GM18511 (cell line): Measurements from ENCODE around the gene PRR14.
A peak's percentile ranks its signal among the peaks of the same experiment; 100 is the strongest.
"Not testable (repeated sequence)": the region's sequence is repeated elsewhere in the genome, so short reads cannot be mapped to it uniquely, and the experiment has no call there.

ENCODE experiments used
- ATAC-seq: cut with Tn5 transposase; IDR thresholded peaks from one replicate; pipeline ENCODE4 v1.9.1; 2021; ENCODE audit warnings: mild to moderate bottlenecking, moderate library complexity; ENCODE audit not compliant: unreplicated experiment

The PRR14 gene

DNA sequence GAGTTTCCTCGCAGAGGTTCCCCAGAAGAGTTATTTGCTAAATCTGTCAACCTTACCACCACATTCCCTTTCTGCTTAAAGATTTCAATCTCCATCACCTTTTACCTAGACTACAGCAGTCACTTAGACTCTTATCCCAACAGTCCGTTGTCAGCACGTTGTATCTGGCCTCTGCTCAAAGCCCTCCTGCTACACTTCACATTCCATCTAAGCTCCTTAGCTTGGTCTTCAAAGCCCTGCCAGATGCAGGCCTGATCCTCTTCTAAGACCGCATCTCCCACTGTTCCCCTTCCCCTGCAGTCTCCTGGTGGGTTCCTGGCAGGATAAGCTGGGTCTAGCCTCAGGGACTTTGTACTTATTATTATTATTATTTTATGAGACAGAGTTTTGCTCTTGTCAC, 37.9 kb downstream of the PRR14 start:
- ATAC-seq = no peak

- ATAC-seq = no peak
Measured at GRCh38 chr16:30691907-30692306, 41.1 kb downstream of the PRR14 start.

DNA sequence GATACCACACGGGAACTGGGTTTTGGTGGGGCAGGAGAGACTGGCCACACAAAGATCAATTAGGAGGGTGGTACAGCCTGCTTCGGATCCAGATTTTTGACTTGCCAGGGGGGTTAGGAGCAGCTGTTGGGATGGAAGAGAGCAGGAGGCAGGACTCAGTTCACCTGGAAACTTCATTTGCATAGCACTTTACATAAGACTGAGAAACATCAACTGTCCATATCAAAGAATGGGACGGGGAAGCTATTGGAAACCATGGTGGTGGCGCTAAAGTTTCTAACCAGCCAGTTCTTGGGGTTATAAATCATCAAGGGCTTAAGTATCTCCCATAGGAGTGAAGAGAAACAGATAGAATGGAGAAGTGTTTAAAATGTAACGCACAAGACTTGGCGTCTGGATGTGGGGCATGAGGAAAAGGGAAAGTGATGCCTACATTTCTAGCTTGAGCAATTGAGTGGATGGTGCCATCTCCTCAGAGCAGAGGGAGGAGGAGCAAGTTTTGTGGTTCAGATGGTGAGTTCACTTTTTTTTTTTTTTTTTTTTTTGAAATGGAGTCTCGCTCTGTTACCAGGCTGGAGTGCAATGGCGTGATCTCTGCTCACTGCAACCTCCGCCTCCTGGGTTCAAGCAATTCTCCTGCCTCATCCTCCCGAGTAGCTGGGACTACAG, 41.8 kb downstream of the PRR14 start:
- no peak for ATAC-seq

GRCh38 chr16:30694926-30695693, 44.4 kb downstream of the PRR14 start:
- no peak for ATAC-seq

GRCh38 chr16:30696646-30697045, 45.9 kb downstream of the PRR14 start:
- ATAC-seq = not testable (repeated sequence)

GRCh38 chr16:30697264-30698138, 46.7 kb downstream of the PRR14 start:
- ATAC-seq = peak; percentile 85

DNA sequence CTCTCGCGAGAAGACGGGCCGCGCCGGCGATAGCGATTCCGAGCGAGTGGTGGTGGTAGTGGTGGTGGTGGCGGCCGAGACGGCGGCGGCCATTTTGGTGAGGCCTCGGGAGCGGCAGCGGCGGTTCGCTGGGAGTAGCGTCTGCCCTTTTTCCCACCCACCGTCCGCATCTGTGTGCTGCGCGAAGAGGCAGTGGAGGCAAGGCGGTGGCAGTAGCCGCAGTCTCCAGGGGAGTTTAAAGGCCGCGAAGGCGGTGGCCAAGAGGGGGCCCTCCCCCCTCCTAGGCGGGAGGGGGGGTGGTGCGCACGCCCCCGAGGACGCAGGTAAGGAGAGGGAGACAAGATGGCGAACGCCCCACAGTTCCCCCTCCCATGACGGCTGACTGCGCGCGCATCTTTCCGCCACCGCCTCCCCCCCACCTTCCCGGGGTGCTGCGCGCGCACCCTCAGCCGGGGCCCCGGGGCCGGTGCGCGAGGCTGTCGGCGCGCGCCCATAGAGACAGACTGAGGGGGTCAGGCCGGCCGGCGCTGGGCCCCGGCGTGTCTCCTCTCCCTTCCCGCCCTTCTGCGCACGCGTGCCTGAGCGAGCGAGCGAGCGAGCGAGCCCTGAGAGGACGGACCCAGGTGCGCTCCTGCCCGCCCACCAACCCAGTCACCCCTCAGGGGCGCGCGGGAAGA, 47.5 kb downstream of the PRR14 start:
- peak; percentile 75 for ATAC-seq

DNA sequence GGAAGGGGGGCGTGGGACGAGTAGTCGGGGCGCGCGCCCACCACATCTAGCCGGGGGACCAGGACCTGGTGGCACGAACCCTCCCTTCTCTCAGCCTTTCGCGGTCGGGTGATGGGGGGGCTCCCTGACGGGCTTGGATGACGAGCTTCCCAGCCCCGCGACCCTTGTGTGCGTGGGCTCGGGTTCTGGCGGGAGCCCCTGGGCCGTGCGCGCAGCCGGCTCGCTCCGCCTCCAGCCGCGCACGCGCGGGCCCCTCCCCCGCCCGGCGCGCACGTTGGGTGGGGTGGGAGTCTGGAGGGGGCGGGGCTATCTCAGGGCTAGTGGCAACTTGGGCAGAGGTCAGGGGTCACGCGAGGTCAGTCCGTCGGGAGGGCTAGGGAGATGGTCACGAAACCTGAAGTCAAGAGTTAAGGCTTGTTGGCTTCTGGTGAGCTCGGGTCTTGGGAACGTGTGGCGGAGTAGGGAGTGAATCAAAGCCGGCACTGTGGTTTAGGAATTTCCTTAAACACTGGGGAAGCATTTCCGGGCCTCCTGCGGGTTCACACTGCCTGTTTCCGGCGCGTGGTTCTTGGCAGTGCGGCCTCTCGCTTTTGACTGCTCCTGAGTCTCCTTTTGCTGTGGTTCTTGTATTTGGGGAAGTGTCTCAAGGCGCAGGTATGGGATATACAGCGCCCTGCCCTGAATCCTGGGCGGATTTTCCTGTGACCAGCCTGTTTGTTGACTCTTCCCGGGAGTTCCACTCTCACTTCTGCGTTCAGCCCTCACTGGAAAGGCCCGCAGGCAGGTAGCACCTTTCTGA, 48.3 kb downstream of the PRR14 start, which contains the start of gene SRCAP:
Gene SRCAP, plus strand, starts transcription at position 356 of the 799 bp plus-strand sequence. CDS start 1,654 bp downstream, outside the sequence.
- peak; percentile 40 for ATAC-seq

GRCh38 chr16:30699615-30700099, 48.9 kb downstream of the PRR14 start:
- no peak for ATAC-seq

DNA sequence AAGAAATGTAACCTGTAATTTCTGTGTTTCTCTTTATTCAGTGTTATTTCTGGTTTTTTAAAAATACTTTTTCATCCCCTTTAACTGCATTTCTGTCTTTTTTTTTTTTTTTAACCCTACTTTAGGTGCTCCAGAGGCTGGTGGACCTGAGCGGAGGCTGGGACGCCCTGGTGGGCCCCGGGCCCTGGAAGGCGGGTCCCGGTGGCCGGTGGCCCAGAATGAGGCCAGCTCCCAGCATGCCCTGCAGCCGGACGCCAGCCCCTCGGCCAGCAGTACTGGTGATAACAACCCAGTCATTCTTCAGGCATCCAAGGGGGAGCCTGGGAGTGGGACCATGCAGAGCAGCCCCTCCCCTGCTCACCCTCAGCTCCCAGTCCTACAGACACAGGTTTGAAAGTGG, 49.7 kb downstream of the PRR14 start:
- ATAC-seq = no peak

GRCh38 chr16:30700971-30701370, 50.2 kb downstream of the PRR14 start:
- no peak for ATAC-seq

DNA sequence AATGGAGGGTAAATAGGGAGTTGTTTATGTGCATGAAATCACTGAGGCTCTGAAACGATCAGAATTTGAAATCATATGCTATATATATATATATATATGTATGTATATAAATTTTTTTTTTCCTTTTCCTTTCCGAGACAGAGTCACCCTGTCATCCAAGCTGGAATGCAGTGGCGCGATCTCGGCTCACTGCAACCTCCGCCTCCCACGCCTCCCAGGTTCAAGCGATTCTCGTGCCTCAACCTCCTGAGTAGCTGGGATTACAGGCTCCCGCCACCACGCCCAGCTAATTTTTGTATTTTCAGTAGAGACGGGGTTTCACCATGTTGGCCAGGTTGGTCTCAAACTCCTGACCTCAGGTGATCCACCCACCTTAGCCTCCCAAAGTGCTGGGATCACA, 52.3 kb downstream of the PRR14 start:
- ATAC-seq = not testable (repeated sequence)

- ATAC-seq = no peak
Measured at GRCh38 chr16:30703971-30704370, 53.2 kb downstream of the PRR14 start.
